Measurements from ENCODE around the gene PHLPP2.
A peak's percentile ranks its signal among the peaks of the same experiment; 100 is the strongest.
"Not testable (repeated sequence)": the region's sequence is repeated elsewhere in the genome, so short reads cannot be mapped to it uniquely, and the experiment has no call there.

The PHLPP2 gene

GRCh38 chr16:71666264-71666663 lies 58.2 kb downstream of the PHLPP2 start:
- DNase-seq: no peak

DNA sequence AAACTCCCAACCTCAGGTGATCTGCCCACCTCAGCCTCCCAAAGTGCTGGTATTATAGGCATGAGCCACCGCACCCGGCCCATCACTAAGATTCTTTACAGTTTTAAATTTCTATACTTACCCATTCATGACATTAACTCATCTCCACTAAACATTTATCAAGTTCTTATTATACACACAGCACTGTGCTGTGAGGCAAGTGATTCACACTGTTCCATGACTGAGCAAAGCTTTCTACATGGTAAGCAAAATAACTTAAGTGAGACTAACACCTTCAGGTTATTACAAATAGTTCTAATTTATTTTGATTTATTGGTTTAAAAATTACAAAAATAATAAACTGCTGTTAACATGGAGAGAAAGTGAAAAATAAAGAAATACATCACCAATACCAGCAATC lies 65.0 kb downstream of the PHLPP2 start:
- DNase-seq: no peak

DNA sequence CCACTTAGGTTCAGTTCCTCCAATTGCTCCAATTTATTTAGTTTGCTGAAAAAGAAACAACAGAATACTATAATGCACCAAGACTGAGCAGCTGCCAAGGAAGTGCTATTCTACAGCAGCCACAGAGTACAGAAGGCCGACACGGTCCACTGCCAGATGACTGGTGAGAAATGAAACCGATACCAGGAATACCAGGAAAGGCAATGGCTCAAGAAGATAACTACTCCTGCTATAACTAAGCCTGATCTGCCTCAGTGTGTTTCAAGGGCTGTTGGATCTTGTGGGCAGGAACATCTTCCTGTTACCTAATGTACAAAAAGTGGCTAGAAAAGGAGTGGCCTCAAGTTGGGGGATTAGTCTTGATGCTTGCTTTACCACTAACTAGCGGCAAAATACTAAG lies 65.7 kb downstream of the PHLPP2 start:
- DNase-seq: no peak

- DNase-seq: no peak
Measured at GRCh38 chr16:71649704-71650103, 74.8 kb downstream of the PHLPP2 start.

DNA sequence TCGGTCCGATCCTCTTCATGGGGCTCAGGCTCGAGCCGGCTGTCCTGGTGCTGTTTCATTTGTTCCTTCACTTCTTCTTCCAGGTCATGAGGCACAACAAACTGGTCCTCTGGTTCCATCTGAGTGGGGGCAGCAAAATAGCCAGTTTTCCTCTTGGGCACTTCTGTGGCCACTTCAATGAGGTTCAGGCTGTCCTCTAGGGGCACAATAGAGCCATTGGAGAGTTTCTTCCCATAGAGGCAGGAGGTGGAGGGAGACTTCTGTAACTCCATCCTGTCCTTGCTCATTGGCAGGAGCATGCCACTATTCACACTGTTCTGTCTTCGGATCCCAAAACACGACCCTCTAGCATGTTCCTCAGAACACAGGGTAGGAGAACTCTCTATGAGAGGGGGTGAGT lies 75.6 kb downstream of the PHLPP2 start:
- DNase-seq: no peak

DNA sequence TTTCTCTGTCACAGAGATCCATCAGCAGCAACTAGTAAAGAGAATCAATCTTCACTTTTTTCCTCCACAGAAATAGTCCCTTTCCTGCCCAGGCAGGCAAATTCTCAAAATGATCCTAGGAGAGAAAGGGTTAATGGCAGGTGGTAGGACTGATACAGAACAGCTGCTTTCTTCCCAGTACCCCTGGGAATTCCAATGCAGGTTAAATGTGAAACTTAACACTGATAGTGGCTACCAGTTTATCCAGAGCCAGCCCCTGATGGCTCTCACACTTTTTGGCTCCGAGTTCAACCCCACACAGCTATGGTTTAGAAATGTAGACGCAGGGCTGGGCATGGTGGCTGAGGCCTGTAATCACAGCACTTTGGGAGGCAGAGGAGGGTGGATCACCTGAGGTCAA lies 76.3 kb downstream of the PHLPP2 start:
- DNase-seq: no peak

DNA sequence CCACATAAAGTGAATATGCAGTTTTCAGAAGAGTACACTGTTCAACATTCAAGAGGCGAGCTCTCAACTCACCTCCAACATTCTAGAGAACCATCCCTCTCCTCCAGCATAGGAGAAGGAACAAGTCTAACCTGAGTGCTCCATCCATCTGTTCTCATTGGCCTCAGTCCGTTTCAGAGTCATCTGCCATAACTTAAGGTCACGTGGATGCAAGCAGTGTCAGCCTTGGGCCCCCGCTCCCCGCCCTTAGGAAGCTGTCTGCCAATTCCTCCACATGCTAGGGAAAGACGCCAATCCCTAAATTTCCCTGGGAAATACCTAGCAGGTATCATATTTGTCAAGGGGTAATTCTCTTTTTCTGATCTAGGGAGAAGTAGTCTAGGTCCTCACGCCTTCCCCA lies 77.1 kb downstream of the PHLPP2 start:
- no peak for DNase-seq

DNA sequence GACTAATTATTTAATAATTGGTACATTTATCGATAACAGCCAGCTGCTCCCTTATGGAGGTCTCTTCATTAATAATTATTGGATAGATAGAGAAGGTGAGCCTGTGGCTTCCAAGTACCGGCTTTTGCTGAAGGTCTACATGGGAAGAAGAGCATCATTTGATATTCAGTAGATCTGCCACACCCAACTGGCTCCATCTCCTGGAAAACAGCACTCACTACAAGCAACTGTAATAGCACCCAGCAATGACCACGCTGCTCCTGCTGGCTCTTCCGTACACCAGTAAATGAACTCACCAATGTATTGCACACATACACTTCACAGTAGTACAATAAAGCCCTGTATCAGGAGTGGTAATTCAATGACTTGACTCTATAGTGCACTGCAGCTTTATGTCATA lies 79.1 kb downstream of the PHLPP2 start:
- no peak for DNase-seq

- no peak for DNase-seq
Measured at GRCh38 chr16:71637398-71637797, 87.1 kb downstream of the PHLPP2 start.

- DNase-seq: no peak
Measured at GRCh38 chr16:71635632-71636031, 88.9 kb downstream of the PHLPP2 start.

DNA sequence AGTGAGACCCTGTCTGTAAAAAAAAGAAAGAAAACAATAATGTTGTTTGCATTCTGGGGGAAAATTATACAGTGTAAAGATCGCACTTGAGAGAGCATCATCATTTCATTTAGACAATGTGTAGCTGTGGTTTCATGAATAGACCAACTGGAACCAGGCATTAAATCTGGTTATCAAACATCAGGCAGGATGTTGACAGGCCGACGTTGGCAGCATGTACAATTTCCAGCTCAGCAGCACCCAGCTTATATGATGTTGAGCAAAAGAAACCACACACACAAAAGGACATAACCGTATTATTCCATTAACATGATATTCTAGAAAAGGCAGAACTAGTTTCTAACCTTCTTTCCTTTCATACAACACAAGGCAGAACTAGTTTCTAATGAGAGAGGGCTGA lies 92.7 kb downstream of the PHLPP2 start:
- DNase-seq: no peak

DNA sequence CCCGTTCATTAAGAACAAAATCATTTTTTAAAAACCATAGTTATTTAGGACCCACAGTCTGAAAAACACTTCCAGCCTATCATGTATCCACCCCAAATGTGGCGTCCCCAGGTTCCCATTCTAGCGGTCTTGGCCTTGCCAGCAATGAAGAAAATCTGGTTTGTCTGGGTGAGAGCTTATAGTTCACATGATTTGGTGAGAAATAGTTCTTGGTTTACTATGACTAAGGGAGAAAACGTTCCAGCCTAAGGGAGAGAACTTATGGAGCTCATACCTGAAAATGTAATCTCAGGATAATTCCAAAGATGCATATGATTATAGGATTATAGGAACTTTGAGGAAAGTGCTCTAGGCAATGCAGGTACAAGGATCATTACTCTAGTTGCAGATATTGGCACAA lies 93.7 kb downstream of the PHLPP2 start:
- DNase-seq: no peak

DNA sequence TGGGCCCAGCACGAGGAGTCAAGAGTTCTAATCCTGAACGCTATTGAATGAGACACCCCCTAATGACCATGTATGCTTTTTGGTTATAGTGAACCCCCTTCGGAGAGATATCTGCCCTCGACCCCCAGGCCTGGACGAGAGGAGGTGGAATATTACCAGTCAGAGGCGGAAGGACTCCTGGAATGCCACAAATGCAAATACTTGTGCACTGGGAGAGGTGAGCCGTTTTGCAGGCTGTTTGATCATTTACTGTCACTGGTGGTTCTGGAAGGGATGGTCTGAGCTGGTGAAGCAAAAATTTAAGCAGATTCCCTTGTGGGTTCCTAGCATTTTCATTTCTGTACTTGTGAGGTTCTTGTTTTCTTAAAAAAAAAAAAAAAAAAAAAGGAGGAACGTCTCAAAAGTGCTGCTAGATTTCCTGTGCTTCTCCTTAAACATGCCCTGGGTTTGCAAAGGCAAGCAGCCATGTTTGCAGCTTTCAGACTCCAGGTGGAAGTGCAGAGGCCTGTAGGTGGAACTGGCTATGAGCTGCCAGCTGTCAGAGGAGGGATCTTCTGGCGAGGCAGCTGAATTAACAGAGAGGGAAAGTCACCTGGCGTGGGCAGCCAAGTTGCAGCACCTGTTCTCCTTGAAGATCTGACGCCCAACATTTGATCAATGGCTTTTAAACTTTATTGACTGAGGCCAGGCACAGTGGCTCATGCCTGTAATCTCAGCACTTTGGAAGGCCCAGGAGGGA lies 95.1 kb downstream of the PHLPP2 start:
- no peak for DNase-seq

DNA sequence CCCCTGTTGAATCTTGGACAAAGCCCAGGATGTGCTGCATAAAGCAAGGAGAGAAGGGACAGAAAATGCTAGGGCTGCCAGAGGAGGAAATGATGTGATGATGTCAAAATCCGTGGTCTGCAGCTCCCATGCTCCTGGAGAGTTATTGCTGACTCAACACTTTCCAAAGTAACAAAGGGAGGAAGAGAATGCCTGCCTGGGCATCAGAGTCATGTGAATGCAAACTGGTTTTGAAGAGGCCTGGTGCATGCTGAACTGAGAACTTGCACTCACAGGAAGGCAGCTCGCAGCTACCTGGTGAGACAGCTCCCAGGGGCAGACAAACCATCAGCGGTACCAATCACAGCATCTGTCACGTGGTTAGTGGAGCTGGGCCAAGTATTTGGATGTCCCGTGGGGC lies 95.7 kb downstream of the PHLPP2 start:
- no peak for DNase-seq

DNA sequence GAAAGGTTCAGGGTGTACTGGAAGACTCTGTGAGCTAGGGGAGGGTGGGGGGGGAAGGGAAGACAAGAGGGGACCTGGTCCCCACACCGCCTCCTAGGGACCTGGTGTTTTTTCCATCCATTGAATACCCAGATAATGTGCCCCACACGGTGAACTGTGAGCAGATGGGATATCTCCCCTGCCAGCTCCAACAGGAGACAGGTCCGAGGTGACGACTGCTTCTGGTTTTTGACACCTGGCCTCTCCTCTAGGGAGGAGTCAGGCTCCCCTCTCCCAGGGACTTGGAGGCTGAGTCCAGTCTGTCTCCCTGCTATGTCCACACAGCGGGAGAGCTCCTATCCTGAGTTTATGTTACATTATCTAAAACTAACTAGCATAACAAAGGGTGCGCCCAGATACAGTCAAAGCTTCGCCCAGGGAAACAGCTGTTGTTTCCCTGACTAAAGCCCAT lies 96.7 kb downstream of the PHLPP2 start:
- no peak for DNase-seq

DNA sequence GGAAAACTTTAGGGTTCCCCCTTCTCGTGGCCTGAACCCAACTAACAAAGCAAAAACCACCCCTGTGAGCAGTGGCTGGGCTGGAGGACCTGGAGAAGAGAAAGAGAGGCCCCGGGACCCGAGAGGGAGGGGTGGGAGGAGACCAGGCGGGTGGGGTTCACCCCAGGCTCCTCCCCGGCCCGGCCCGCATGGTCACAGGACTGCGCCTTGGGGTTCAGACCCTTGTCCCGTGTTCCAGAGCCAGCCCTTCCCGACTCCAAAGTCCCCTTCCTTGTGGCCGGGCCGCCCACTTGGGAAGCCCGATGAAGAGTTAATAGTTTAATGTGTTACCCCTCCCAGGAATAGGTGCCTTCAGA lies 97.7 kb downstream of the PHLPP2 start:
- DNase-seq: no peak

GRCh38 chr16:71626018-71626857 lies 98.3 kb downstream of the PHLPP2 start, which contains the start of gene MARVELD3:
Gene MARVELD3 (plus strand): TSS chr16:71626184. CDS start chr16:71626230, 46 bp downstream.
- peak; percentile 15 to 18 for DNase-seq

DNA sequence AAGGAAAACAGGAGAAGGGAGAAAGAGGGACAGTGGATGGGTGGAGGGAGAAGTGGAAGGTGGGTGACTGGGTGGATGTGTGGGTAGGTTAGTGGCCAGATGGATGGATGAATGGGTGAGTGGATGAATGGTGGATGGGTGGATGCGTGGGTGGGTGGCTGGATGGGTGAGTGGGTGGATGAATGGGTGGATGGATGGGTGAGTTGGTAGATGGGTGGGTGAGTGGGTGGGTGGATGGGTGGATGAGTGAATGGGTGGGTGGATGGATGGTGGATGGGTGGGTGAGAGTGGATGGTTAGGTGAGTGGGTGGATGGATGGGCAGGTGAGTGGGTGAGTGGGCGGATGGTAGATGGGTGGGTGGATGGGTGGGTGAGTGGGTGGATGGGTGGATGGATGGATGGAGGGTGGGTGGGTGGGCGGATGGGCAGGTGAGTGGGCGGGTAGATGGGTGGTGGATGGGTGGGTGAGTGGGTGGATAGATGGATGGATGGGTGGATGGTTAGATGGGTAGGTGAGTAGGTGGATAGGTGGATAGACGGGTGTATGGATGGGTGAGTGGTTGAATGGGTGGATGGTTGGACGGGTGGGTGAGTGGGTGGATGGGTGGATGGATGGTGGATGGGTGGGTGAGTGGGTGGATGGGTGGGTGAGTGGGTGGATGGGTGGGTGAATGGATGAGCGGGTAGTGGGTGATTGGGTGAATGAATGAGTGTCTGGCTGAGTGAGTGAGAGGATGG lies 99.2 kb downstream of the PHLPP2 start:
- DNase-seq: no peak

DNA sequence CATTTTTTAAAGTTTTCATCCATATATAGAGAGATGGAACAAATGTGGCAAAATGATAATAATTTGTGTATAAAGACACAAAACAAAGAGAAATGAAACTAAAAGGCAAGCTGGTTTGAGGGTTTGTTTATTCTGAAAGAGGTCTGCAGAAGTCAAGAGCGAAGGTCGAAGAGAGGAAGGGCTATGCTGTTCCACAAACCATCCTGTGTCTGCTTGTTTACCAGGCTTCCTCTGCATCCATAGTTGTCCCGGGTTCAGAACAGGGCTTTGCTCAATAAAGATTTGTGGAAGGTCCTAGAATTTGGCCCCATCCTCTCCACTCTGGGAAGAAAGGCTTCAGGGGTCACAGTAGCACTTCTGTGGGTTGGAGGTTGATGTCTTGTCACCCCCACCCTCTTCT lies 100.9 kb downstream of the PHLPP2 start:
- no peak for DNase-seq

DNA sequence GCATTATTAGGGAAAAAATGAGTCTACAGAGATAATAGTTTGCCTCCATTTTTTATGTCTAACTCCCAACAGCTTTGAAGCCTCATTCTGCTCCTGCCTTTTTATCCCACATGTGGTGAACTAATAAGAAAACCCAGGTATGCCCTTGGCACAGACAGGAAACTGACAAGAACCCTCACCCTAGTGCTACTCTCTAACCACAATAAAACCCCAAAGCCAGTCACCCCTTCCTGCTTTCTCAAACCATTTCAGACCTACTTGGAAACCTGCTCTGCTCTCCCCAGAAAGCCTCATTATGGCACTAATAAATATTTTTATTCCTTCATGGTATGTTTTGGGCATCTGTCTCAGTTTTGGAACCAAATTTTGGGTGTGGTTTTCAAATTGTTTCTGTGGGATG lies 102.4 kb downstream of the PHLPP2 start:
- no peak for DNase-seq

DNA sequence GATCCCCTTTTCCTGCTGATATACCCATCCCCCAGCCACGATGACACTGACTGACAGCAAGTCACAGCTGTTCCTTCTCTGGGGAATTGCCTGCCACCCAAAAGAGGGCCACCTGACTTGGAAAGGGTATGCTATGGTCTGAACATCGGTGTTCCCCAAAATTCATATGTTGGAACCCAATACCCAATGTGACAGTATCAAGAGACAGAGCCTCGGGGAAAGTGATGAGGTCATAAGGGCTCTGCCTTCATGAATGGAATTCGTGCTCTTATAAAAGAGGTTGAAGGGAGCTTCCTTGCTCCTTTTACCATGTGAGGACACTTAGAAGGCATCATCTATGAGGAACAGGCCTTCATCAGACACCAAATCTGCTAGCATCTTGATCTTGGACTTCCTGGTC lies 106.1 kb downstream of the PHLPP2 start:
- DNase-seq: no peak

- not testable (repeated sequence) for DNase-seq
Measured at GRCh38 chr16:71614956-71615355, 109.5 kb downstream of the PHLPP2 start.

All from activated CD4-positive, alpha-beta T cell treated with anti-CD3 and anti-CD28 coated beads for 4 hours (primary cell).